Head of caudate nucleus (tissue), 42 donors: ENCODE measurements around the gene MAEA.

Experiments
- DNase-seq, 42 donors: peaks; one replicate each; pipeline versions ENCODE4 v3.0.0 to v3.0.0-alpha.2; 2020 to 2021; ENCODE audit warnings: mixed read lengths in 7 of 42
- intact Hi-C: fragments of 100-400 bp; cut with DNase I; formaldehyde crosslinking; loops from one replicate; pipeline ENCODE4 v1.15.0; 2022

The MAEA gene

DNA sequence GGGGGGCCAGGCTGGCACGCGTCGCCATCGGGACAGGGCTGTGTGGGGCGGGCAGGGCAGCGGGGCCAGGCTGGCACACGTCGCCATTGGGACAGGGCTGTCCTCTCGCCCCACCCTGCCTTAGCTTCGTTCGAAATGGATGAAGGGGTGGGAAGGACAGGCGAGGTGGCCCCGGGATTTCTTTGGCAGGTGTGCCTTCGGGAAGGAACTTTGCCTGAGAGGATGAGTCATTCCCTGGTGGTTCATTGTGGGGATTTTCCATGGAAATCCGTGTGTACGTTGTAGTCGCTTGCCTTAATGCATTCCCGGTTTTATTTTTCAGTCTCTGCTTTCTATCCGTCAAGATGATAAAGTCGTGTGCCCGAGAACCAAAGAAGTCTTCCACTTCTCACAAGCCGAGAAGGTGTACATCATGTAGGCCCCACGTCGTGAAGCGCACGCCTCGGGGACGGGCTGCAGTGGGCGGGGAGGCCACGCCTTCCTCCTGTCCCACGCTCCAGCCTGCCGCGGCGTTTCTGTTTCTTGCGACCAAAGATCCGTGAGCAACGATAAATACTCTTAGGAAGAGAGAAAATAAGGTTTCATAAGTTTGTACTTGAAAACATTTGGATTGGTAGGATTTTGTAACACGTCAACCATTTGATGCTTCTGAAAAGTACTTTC, 49.2 kb downstream of the MAEA start:
- intact Hi-C loops, result no loop called here
- DNase-seq, result peak in 13 of 42 donors; percentile 10 to 59 (median 37)

GRCh38 chr4:1339489-1339888, 49.8 kb downstream of the MAEA start:
- DNase-seq, result no peak
- intact Hi-C loops, result no loop called here

GRCh38 chr4:1340181-1340747, 50.6 kb downstream of the MAEA start:
- intact Hi-C loops, result loop anchor here (10.0 kb wide), 2 partner anchors 175 to 215 kb away; no protein-coding TSS in a partner anchor
- DNase-seq, result no peak

DNA sequence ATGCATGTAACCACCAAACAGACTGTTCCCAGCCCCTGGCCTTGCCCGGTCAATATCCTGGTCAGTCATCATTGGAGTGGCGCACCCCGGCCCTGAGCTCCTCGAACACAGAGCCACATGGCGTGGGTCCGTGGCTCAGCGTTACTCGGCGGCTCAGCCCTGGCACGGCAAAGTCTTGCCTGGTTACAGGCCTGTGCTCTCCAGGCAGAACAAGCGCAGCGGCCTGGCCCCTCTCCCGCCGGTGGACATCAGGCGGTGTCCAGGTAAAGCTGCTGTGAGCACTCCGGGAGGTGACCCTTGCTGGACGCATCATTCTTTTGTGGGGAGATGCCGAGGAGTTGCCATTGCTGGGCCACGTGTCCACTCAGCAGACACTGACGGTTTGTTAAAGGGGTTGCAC, 51.2 kb downstream of the MAEA start:
- intact Hi-C loops, result loop anchor here (10.0 kb wide), 2 partner anchors 176 to 216 kb away; no protein-coding TSS in a partner anchor
- no peak for DNase-seq

- DNase-seq, result no peak
- intact Hi-C loops, result loop anchor here (10.0 kb wide), 2 partner anchors 177 to 217 kb away; no protein-coding TSS in a partner anchor
These were observed 52.3 kb downstream of the MAEA start for GRCh38 chr4:1342003-1342402.

- DNase-seq, result no peak
- intact Hi-C loops, result loop anchor here (10.0 kb wide), 2 partner anchors 180 to 220 kb away; no protein-coding TSS in a partner anchor
These were observed 55.0 kb downstream of the MAEA start for GRCh38 chr4:1344696-1345095.

DNA sequence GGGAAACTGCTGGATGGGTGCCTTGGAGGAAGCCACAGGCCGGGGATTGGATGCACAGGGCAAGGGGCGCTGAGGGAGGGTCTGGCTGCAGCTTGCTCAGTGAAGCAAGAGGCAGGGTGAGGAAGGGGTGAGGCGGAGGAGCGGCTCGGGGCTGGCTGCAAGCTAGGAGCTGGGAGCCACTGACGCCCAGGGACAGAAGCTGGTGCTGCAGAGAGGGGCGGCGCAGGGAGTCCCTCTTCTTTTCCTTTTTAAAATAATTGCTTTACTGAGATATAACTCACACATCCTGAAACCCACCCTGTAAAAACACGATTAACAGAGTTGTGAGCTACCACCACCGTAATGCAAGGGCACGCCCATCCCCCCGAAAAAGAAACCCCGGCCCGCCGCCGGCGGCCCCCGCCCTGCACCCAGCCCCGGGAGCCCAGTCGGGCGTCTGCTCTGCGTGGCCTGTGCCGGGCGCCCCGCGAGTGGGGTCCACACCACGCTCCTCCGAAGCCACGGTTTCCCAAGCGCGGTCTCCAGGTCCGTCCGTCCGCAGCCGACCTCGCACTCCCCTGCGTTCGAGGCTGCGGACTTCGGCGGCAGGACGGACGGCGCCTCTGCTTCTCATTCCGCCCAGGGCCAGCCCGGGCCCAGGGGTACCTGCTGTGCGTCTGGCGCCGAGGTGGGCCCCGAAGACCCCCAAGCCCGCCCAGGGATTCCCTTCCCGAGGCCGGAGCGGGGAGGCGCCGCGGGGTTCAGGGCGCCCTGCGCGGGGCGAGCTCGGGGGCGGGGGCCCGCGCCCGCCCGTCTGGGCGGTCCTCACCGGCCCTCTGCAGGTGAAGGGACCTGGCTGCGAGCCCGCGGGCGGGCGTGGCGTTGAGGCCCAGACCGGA, 56.5 kb downstream of the MAEA start:
- peak in 40 of 42 donors; percentile 21 to 87 (median 52) for DNase-seq
- intact Hi-C loops, result loop anchor here (2.0 to 10.0 kb wide), 3 partner anchors 57 to 221 kb away; partner anchors contain the start of gene MAEA

DNA sequence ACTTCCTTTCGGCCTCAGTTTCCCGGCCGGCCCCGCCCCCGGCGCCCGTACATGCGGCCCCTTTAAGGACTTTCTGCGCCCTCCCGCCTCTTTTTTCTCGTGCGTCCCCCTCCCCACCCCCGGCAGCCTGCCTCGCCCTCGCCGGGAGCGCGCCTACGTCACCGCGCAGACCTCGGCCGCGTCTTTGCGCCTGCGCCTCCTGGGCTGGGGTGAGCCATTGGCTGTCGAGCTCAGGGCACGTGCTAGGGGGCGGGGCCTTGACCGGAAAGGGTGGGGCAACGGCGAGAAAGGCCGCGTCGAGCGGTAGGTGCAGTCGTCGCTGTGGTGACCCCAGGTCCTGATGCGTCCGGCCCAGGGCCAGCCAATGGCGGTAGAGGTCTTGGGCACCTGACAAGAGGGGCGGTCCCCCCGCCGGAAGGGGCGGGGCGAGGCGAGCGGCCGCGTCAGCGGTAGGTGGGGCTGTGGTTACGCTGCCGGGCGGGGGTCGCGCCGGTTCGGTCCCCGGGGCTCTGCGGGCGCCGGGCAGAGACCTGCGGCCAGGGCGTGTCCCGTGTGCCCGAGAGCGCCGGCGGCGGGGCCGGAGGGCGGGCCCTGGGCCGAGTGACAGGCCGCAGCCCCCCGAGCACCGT, 57.2 kb downstream of the MAEA start, which contains the start of gene UVSSA:
Gene UVSSA, plus strand, starts transcription at position 428 of the 629 bp plus-strand sequence. CDS start 884 bp downstream, outside the sequence.
- DNase-seq, result peak; percentile 99 to 100 (median 100)
- intact Hi-C loops, result loop anchor here (1.0 to 10.0 kb wide), 4 partner anchors 58 to 222 kb away; partner anchors contain the start of gene MAEA

- intact Hi-C loops, result loop anchor here (1.0 to 10.0 kb wide), 4 partner anchors 59 to 223 kb away; partner anchors contain the start of gene MAEA
- DNase-seq, result peak in 29 of 42 donors; percentile 14 to 63 (median 37)
These were observed 57.7 kb downstream of the MAEA start for GRCh38 chr4:1347410-1347864.

DNA sequence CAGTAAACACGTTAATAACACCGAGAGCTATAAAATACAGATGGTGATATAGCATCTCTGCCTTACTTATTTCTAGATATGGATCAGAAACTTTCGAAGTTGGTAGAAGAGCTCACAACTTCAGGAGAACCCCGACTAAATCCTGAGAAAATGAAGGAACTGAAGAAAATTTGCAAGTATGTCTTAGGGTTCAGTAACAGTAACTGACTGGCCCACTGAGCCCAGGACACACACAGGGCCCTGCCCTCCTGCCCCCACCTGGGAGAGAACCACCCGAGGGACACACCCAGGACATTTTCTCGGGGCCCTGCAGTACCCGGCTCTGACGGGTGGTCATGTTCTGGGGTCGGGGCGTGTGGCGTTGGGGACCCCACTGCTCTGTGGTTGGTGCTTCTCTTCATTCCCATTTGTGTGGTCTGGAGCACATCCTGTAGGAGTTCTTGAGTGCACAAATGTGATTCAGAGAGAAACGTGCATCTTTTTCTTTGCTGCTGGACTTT, 58.4 kb downstream of the MAEA start:
- intact Hi-C loops, result loop anchor here (10.0 kb wide), 2 partner anchors 183 to 223 kb away; no protein-coding TSS in a partner anchor
- DNase-seq, result no peak

GRCh38 chr4:1348746-1349145, 59.1 kb downstream of the MAEA start:
- intact Hi-C loops, result loop anchor here (10.0 kb wide), 2 partner anchors 184 to 224 kb away; no protein-coding TSS in a partner anchor
- DNase-seq, result no peak

DNA sequence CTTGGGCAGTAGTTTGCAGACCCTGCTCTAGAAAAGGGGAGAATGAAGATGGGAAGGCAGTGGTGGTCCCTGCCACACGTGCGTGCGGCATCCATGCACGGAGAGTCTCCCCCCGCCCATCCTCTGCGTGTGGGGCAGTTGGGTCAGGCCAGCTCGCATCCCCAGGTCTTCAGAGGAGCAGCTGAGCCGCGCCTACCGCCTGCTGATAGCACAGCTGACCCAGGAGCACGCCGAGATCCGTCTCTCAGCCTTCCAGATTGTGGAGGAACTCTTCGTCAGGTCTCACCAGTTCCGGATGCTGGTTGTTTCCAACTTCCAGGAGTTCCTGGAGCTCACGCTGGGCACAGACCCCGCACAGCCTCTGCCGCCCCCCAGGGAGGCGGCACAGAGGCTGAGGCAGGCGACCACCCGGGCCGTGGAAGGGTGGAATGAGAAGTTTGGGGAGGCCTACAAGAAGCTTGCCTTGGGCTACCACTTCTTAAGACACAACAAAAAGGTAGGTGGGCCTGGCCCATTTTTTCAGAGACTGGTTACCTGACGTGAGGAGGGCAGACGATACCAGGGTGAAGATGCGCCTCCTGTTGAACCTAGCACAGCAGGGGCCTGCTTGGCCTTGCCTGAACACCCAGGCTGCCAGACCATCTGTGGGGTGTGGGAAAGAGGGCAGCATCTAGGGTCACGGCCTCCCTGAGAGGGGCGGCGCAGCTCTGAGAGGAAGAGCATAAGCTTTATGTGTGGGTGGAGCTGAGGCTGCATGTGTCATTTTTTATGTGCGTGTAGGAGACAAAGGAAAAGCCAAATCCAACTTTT, 59.9 kb downstream of the MAEA start:
- DNase-seq, result peak in 5 of 42 donors; percentile 13 to 35 (median 24)
- intact Hi-C loops, result loop anchor here (10.0 kb wide), 3 partner anchors 185 to 375 kb away; partner anchors contain the start of genes TACC3 and TMEM129

DNA sequence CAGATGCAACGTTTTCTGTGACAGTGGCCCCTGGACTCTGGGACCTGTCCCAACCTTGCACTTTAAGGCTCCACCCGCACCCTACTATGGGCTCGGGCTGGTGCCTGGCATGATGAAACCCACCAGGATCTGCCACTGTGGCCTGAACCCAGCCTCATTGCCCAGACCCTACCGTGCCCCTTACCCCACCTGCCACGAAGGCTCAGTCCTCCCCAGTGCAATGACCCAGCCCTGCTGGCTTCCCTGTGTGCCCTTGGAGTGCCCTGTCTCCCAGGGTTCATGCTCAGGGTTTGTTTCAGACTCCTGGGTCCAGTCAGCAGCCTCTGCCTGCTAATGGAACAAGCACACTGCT, 60.5 kb downstream of the MAEA start:
- DNase-seq, result no peak
- intact Hi-C loops, result loop anchor here (10.0 kb wide), 1 partner anchor 375 kb away; the partner anchor contains the start of genes TACC3 and TMEM129

- DNase-seq, result peak; percentile 61 to 92 (median 84)
- intact Hi-C loops, result loop anchor here (10.0 kb wide), 1 partner anchor 373 kb away; the partner anchor contains the start of genes TACC3 and TMEM129
These were observed 62.3 kb downstream of the MAEA start for GRCh38 chr4:1351854-1352566.

GRCh38 chr4:1352567-1352900, 62.8 kb downstream of the MAEA start:
- DNase-seq, result no peak
- intact Hi-C loops, result loop anchor here (10.0 kb wide), 1 partner anchor 372 kb away; the partner anchor contains the start of genes TACC3 and TMEM129

- intact Hi-C loops, result loop anchor here (10.0 kb wide), 1 partner anchor 371 kb away; the partner anchor contains the start of genes TACC3 and TMEM129
- DNase-seq, result no peak
These were observed 63.7 kb downstream of the MAEA start for GRCh38 chr4:1353186-1354055.
